HG03066 (cell line): ENCODE data around the gene GON7.
A peak's percentile ranks its signal among the peaks of the same experiment; 100 is the strongest.
"Not testable (repeated sequence)": the region's sequence is repeated elsewhere in the genome, so short reads cannot be mapped to it uniquely, and the experiment has no call there.

ENCODE experiments used
- ATAC-seq: cut with Tn5 transposase; IDR thresholded peaks from one replicate; pipeline ENCODE4 v1.9.1; 2021; ENCODE audit warnings: low read depth; ENCODE audit not compliant: unreplicated experiment

Gene GON7, protein sequence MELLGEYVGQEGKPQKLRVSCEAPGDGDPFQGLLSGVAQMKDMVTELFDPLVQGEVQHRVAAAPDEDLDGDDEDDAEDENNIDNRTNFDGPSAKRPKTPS

DNA sequence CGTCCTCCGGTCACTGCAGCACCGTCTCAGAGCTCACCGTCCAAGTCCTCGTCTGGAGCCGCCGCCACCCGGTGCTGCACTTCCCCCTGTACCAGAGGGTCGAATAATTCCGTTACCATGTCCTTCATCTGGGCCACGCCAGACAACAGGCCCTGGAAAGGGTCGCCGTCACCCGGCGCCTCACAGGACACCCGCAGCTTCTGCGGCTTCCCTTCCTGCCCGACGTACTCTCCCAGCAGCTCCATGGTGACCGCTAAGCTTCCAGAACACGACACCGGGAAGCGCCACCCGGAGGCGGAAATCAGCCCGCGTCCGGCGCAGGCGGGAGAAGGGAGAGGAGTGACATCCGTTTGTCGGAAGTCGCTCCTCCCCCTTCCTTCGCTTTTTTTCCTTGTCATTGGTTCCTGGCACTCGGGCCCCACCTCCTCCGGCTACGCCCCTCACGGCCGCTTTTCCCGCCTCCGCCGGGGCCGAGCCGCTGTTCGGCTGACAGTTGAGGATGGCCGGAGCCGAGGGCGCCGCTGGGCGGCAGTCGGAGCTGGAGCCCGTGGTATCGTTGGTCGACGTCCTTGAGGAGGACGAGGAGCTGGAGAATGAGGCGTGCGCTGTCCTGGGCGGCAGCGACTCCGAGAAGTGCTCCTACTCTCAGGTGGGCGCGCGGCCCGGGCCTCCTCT is at the start of gene GON7, which contains the start of gene UBR7:
GON7 (minus strand) TSS at position 273 of the 675 bp plus-strand sequence; CDS start at position 245, 28 bp downstream.
UBR7 (plus strand) TSS at position 464 of the 675 bp plus-strand sequence; CDS start at position 500, 36 bp downstream.
- ATAC-seq = peak; percentile 87

DNA sequence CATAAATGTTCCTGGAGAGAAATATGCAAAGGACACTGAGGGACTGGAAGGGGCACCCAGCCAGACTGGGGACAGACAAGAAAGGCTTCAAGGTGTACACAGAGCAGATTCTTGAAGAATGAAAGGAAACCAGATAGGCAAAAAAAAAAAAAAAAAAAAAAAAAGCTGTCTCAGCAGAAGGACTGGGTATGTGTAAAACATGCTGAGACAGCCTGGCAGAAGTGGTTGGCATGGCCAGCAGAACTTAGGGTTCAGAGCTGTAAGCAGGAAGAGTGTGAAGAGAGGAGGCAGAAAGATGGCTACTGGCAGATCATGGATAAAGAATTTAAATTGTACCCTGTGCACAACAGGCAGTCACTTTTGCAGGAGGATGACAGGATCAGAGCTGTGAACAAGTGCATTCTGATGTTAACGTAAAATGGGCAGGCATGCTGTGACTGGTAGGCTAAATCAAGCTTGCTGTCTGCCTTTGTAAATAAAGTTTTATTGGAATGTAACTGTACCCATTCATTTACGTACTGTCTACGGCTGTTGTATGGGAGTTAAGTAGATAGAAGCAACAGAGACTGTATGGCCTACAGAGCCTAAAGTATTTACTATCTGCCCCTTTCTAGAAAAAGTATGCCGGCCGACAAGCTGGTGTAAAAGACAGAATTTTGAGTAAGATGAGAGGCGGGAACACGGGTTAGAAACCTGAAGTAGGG is 42.4 kb upstream of the GON7 start:
- no peak for ATAC-seq

DNA sequence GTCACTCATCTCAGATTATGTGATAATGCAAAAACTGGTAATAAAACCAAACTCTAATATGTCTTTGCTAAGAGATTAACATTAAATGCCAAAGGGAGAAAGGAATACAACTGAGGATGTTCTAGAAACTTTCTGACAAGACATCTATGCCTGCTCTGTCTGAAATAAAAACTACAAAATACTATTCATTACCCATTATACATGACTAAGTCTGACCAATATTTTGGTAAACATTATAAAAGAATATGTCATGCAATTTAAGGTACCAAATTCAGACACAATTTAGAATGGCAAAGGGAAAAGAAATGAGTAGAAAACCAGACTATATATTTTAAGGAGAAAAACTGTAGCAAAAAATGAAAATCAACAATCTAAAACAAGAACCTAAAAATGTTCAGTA is 39.7 kb upstream of the GON7 start:
- no peak for ATAC-seq

DNA sequence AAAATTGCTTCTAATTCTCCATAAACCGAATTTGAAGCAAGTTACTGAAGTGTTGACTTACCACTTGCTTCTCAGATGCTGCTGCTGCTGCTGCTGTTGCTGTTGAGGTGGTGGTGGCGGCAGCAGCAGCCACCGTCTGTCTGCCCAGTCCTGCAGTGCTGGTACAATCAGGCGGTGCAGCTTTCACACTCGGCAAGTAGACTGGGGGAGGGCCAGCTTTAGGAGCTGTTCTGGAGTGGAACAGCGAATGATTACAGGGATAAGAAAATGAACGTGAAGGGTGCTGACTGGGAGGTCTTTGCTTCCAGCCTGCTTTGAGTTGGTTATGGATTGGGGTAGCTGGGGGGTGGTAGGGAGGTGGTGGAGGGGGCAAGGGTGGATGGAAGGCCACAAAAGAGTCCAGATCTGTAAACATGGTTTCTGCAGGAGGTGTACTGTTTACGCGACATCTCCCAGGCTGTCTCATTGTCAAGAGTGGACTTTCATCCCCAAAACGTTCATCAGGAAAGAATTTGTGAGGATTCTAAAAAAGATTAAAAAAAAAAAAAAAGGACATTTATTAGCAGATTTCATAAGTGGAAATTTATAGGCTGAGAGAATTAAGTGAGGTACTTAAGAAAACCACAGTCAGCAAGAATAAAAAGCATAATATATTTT is 39.0 kb upstream of the GON7 start:
- ATAC-seq = no peak

DNA sequence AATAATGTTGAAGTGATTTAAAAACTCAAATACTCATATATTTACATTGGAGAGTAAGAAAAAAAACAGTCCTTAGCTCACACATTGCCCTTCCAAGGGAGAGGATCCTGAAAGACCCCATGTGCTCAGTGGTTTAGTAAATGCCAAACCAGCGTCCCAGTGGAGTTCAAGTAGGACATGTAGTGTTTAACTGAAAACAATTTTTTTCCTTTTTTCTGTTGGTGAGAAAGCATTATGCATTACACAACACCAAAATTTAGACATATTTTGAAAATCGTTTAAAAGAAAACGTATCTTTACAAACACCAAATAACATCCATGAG is 33.8 kb upstream of the GON7 start:
- ATAC-seq = no peak

DNA sequence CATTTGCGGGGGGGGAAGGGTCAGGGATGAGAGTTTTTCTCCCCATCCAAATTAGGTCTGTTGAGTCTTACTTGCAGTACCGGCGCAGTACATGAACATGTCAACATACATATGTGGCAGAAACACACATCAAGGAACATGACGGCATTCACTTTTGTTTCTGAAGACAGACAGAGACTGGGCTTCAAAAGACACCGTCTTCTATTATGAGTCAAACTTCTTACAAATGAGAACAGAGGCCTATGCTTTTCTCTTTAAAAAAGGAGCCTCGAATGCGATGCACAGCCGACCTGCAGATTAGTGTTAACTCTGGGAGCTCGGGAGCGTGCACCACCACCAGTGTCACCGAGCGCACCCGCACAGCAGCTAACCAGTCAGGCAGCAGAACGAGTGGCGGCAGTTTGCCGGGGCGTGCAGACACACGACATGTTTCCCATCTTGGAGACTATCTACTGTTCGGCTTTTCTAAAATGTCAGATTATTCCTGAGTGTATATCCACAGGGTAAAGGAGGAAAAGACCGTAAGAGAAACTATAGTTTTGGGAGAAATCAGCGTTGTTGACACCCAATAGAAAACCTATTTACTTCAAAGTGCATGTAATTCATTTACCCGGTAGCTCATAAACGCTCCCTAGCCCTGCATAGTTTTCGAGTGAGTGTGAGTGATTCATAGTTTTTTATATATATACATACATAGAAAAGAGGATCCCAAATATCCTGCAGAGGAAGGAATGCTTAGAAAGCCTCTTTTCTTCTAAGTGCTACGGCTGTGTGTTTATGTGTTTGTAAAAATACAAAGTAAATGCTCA is 33.2 kb upstream of the GON7 start:
- no peak for ATAC-seq

DNA sequence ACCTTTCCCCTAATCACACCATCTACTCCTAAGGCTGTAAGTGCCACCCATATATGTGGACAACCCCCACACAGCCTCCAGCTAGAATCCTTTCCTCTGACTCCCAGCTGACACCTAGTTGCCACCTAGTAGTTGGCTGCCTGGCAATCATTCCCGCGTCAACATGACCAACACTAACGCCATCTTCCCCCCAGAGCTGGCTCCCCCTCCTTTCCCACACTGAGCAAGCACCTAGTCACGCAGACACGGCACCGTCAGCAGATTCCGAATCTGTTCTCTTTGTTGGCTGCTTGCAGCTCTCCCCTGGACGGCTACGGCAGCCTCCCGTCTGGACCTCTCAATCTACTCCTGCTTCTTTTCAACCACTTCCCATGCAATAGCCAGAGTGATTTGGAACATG is 27.9 kb upstream of the GON7 start:
- ATAC-seq = no peak

DNA sequence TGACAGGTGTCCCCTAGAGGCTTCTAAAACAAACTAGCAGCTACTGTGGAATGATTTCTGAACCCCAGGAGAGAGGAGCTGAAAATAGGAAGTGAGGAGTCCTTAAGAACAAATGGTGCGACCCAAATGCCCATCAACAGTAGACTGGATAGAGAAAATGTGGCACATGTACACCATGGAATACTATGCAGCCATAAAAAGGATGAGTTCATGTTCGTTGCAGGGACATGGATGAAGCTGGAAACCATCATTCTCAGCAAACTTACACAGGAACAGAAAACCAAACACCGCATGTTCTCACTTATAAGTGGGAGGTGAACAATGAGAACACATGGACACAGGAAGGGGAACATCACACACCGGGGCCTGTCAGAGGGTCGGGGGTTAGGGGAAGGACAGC is 26.2 kb upstream of the GON7 start:
- ATAC-seq = not testable (repeated sequence)

DNA sequence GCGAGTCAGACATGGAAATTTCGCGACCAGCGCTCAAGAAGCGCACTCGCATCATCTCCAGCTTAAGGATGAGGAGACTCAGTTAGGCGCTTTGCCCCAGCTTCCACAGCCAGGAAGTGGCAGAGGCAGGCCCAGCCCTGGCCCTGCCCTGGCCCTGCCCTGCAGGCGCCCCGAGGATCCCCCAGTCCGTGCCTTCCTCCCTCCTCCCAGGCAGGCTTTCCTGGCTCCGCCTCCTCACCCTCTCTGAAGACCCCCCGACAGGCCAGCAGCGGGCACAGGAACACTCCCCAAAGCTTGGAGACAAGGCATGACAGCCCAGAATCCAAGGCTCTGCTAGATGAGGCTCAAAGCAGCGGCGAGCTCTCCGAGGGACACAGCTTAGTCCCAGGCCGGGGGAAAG is 25.3 kb upstream of the GON7 start:
- ATAC-seq = no peak

DNA sequence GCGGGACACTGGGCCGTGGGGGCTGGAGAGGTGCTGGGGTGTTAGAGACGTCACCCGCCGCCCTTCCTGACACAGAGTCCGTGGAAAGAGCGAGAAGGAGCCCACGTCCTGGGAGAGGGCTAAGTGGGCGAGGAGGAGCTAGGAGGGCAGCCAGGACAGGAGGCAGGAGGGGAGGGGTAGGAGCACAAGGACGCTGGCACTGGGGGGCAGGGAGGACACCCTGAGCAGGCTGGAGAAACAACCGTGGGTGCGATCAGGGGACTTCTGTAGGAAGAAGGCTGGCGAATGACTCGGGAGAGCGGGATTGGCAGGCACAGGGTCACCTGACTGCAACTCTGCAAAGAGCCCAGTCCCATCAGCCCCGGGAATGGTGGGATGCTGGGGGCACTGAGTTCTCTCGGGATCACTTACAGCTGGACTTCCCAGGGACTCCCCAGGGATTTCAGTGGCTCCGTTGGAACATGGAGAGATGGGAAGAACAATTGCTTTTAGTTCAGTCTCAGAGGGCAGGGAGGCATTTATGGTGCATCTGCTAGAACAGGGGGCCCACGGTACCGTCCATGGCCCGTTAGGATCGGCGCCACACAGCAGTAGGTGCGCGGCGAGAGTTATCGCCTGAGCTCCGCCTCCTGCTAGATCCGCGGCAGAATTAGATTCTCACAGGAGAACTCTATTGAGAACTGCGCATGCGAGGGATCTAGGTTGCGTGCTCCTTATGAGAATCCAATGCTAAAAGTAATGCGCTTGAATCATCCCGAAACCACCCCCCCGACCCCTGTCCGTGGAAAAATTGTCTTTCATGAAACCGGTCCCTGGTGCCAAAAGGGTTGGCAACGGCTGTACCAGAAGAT is 24.5 kb upstream of the GON7 start:
- ATAC-seq = no peak

DNA sequence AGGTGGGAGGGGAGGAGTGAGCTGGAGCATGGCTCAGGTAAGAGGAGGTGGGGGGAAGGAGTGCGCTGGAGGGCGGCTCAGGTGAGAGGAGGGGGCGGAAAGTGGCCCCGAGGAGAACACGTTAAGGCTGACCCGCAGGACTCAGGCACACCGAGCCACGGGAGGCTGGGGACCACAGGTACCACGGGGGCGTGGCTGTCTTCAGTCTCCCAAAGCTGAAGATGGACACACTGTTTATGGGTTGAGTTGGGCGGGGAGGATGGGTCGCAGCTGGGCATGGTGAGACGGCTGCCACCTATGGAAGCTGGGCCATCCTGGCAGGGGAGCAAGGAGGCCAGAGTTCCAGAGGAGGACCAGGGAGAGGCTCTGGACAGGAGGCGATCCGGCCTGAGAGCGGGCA is 23.7 kb upstream of the GON7 start:
- ATAC-seq = no peak

DNA sequence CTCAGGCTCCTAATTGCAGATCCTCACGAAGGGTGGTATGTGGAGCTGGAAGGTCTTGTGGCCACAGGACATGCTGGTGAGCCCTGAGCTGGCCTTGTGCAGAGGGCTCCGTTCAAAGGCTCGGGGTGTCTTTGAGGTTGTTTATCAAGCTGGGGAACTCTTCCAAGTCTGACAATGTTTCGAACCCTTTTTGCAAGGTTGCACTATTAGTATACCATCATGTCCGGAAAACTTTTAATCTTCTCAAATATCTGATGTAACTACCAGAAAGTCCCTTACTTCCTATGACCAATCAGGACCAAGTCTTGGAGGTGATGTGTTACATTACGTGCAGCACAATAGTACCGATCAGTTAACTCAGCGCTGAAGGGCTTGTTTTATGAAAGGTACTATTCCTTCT is 21.7 kb upstream of the GON7 start:
- no peak for ATAC-seq

DNA sequence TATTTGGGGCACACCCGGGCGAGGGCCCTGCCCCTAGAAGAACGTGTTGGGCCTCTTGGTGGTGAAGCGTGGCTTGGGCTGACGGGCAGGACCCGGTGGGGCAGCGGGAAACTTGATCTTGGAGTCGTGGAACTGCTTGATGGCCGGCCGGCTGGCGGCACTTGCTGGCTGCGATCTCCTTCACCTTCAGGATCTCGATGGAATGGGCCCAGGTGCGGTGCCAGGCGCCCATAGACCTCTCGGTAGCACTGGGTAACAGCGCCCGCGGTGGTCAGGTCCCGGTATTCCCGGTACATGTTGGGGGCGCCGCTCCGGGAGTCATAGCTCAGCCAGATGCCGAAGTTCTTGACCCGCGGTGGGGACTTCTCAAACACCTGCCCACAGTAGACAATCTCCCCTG is 16.7 kb upstream of the GON7 start:
- no peak for ATAC-seq

DNA sequence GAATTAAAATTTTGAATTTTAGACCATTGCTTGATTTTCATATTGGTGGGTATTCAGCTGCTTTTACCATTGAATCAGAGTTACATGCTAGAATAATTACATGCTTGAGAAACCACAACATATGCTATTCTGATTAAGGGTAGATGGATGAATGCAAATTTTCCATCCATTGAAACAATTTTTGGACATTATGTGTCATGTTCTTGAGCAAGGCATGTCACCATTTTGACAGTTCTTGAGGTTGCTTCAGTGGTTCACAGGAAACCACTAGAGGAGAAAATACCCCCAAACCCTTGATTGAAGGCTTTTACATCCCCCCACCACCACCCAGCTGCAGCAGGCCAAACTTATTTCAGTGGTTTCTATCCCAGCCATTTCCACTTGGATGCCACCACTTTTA is 13.6 kb upstream of the GON7 start:
- ATAC-seq = no peak

DNA sequence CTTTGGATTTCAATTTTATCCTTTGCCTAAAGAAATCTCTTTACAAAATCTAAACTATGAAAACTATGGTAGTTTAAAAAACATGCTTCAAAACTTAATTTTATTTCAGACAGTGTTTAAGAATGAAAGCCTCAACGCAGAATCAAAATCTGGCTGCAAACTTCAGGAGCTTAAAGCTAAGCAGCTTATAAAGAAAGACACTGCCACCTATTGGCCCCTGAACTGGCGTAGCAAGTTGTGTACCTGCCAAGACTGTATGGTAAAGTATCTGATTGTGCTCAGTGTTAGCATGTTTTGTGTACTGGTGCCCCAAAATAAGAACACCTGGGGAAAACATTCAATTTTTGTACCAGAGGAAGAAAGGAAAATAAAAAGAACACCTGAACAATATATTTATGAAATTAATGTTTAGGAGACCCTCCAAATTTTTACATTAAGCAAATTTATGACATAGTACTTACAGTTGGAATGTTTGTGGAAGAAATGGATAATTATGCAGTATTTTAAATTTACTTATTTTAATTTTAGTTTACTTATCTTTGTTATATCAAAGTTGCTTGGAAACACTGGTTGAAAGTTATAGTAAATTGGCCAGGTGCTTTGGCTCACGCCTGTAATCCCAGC is 12.3 kb upstream of the GON7 start:
- peak; percentile 82 for ATAC-seq

DNA sequence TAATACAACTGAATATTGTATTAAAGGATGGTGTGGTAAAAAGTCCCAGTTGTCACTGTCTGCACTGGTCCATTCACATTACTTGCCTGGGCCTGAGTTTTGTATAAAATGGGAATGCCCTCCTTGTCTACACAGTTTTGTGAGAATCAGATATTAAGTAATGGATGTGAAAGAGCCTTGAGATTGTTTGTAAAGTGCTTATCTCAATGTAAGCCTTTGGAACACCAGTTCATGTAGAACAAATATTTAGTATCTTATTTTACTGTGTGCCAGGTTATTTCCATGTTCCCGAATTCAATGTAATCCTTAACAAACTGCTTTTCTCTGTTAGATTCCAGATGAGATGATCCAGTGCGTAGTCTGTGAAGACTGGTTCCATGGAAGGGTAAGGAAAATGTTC is 7.7 kb upstream of the GON7 start:
- no peak for ATAC-seq

DNA sequence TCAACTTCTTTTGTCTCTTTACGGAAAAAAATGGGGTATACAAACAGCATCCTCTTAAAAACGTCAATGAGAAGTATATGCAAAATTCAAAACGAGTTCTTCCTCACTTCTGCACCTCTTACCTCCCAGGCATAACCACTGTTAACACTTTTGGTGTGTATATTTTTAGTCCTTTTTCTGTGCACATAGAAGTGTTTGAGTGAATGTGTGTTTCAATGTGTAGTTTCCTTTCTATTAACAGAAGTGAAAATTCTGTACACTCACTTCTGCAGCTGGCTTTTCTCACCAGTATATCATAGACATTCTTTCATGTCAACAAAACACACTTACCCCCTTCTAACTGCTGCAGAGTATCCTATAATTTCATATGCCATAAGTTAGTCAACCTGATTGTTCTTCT is 5.6 kb upstream of the GON7 start:
- peak; percentile 83 for ATAC-seq

DNA sequence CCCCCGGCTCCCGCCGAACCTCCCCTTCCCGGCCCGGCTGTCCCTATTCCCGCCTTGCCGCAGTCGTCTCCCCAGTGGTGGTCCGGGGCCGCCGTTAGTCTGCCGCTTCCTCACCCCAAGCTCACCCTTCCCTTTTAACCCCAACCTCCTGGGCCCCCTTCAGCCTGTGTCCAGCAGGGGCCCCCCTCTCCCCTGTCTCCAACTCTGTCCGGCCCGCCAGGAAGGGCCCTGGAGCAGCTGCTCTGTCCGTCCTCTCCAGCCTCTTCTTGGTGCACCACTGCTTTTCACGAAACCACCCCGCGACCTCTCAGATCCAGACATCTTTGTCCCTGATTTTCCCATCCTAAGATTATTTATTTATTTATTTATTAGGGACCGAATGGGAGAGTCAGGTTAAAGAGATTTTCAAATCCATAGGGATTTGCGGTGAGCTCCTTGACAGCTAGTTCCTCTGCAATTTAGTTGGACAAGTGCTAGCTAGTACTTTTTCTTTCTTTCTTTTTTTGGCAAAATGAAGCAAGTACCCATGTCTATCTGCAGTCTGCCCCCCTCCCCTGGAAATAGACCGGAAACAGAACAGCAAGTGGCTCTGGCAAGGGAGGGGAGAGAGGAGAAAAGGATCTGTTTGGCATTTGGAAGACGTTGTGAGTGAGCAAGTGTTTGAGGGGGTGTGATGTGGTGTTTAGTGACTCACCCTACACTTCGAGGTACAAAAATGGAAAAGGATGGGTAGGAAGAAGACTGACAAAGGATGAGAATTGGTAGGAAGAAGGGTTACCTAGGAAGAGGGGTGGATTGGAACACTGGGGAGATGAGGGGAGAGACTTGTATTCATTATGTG is 823 bp upstream of the GON7 start:
- peak; percentile 38 for ATAC-seq
